Stimulated activated naive B cell treated with anti-CD40 and anti-IgM and Interleukin-4, amounts not matched to agents 10 μg/mL and 1 μg/mL and 100 μg/mL, for 72 hours (primary cell): ENCODE data around the gene RNF150.
"Not testable (repeated sequence)": the region's sequence is repeated elsewhere in the genome, so short reads cannot be mapped to it uniquely, and the experiment has no call there.

Experiments used
- ATAC-seq, 2 donors: fragments of 150-1000 bp; cut with Tn5 transposase; replicated peaks; 2 replicates each; pipeline ENCODE4 v1.10.0; 2021; ENCODE audit warnings: moderate library complexity in 1 of 2
- DNase-seq: peaks from one replicate; pipeline ENCODE4 v3.0.0; 2021
- H3K27ac Mint-ChIP-seq: one replicate; pipeline ENCODE4 v1.8.0; 2022; ENCODE audit warnings: mild to moderate bottlenecking, mixed read lengths
- H3K27me3 Mint-ChIP-seq, 2 donors: one replicate each; pipeline ENCODE4 v1.8.0; 2022; ENCODE audit warnings: mixed read lengths in 2 of 2
- H3K36me3 Mint-ChIP-seq, 2 donors: one replicate each; pipeline ENCODE4 v1.8.0; 2022; ENCODE audit warnings: mixed read lengths in 2 of 2, mild to moderate bottlenecking in 1 of 2
- H3K4me1 Mint-ChIP-seq, 2 donors: one replicate each; pipeline ENCODE4 v1.8.0; 2022; ENCODE audit warnings: mixed read lengths in 2 of 2, mild to moderate bottlenecking in 1 of 2
- H3K4me3 Mint-ChIP-seq, 2 donors: one replicate each; pipeline ENCODE4 v1.8.0; 2022; ENCODE audit warnings: mild to moderate bottlenecking in 2 of 2, mixed read lengths in 2 of 2, moderate library complexity in 1 of 2
- H3K9me3 Mint-ChIP-seq, 2 donors: one replicate each; pipeline ENCODE4 v1.8.0; 2022; ENCODE audit warnings: mixed read lengths in 2 of 2, mild to moderate bottlenecking in 1 of 2

The RNF150 gene

DNA sequence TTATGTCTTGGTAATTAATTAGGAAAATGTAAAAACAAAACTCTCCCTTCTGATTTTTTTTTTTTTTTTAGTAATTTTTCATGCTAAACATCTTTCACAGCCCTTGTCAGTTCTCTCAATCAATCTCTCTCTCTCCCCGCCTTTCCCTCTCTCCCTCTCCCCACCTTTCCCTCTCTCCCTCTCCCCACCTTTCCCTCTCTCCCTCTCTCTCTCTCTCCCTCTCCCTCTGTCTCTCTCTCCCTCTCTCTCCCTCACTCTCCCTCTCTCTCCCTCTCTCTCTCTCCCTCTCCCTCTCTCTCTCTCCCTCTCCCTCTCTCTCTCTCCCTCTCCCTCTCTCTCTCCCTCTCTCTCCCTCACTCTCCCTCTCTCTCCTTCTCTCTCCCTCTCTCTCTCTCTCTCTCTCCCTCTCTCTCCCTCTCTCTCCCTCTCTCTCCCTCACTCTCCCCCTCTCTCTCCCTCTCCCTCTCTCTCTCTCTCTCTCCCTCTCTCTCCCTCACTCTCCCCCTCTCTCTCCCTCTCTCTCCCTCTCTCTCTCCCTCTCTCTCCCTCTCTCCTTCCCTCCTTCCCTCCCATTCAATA is 322.6 kb downstream of the RNF150 start:
- H3K27me3 Mint-ChIP-seq, H3K4me3 Mint-ChIP-seq, H3K36me3 Mint-ChIP-seq, DNase-seq, ATAC-seq, H3K9me3 Mint-ChIP-seq: not testable (repeated sequence)
- Mint-ChIP-seq H3K27ac (peak overlapping the region; percentile 87), H3K4me1 (peaks cover 40 to 67% of the 10 kb centered on the region in 2 donors)
